KMS-11 (cell line): ENCODE results near the gene ACACA.

ENCODE experiments used
- H2AFZ ChIP-seq: fragments of 200-600 bp; sonication (generic); 2 replicates; pipeline ENCODE4 v1.6.1; 2016; ENCODE audit warnings: antibody characterized with exemption, mixed run types, low read depth
- H3K27ac ChIP-seq: fragments of 200-600 bp; sonication (generic); 2 replicates; pipeline ENCODE4 v1.6.1; 2016; ENCODE audit warnings: mild to moderate bottlenecking, mixed run types
- H3K27me3 ChIP-seq: fragments of 200-600 bp; sonication (generic); 2 replicates; pipeline ENCODE4 v1.6.1; 2017; ENCODE audit warnings: mild to moderate bottlenecking, low read depth, mixed run types, moderate library complexity; ENCODE audit not compliant: insufficient read depth
- H3K36me3 ChIP-seq: fragments of 200-600 bp; sonication (generic); 2 replicates; pipeline ENCODE4 v1.6.1; 2017; ENCODE audit warnings: mild to moderate bottlenecking, mixed run types; ENCODE audit not compliant: insufficient read depth
- H3K4me1 ChIP-seq: fragments of 200-600 bp; sonication (generic); 2 replicates; pipeline ENCODE4 v1.6.1; 2016; ENCODE audit warnings: mild to moderate bottlenecking, low read depth, mixed run types; ENCODE audit not compliant: poor library complexity, severe bottlenecking
- H3K4me2 ChIP-seq: fragments of 200-600 bp; sonication (generic); 2 replicates; pipeline ENCODE4 v1.7.0; 2016; ENCODE audit warnings: mild to moderate bottlenecking, mixed run types
- H3K4me3 ChIP-seq: fragments of 200-600 bp; sonication (generic); IDR thresholded peaks from 2 replicates; pipeline ENCODE4 v1.6.1; 2017; ENCODE audit warnings: low read depth, low read length, mixed read lengths; ENCODE audit not compliant: insufficient read depth
- H3K79me2 ChIP-seq: fragments of 200-600 bp; sonication (generic); 2 replicates; pipeline ENCODE4 v1.6.1; 2016; ENCODE audit warnings: low read depth, mixed run types; ENCODE audit not compliant: insufficient read depth
- H3K9ac ChIP-seq: fragments of 200-600 bp; sonication (generic); 2 replicates; pipeline ENCODE4 v1.6.1; 2016; ENCODE audit warnings: mild to moderate bottlenecking, mixed run types
- H4K20me1 ChIP-seq: fragments of 200-600 bp; sonication (generic); 2 replicates; pipeline ENCODE4 v1.6.1; 2016; ENCODE audit warnings: mild to moderate bottlenecking, mixed run types; ENCODE audit not compliant: insufficient read depth
- TF ChIP-seq, protein P1 (sequence below): fragments of 200-600 bp; sonication (generic); conservative IDR thresholded peaks from 2 replicates; pipeline ENCODE4 v1.6.1; 2017; ENCODE audit warnings: low read depth, mild to moderate bottlenecking, antibody characterized with exemption, low read length, moderate library complexity, mixed read lengths

Gene ACACA

GRCh38 chr17:37187262-37187661 is 219.4 kb downstream of the ACACA start:
- Histone ChIP-seq H4K20me1 (no peaks in the 10 kb centered on the region), H3K27ac (no peak overlapping the region), H3K4me2 (no peak overlapping the region), H3K36me3 (no peaks in the 10 kb centered on the region), H3K4me1 (no peaks in the 10 kb centered on the region), H3K27me3 (no peaks in the 10 kb centered on the region), H2AFZ (no peak overlapping the region), H3K4me3 (no peak overlapping the region), H3K79me2 (no peaks in the 10 kb centered on the region), H3K9ac (no peak overlapping the region)
- TF ChIP-seq, protein P1, sequence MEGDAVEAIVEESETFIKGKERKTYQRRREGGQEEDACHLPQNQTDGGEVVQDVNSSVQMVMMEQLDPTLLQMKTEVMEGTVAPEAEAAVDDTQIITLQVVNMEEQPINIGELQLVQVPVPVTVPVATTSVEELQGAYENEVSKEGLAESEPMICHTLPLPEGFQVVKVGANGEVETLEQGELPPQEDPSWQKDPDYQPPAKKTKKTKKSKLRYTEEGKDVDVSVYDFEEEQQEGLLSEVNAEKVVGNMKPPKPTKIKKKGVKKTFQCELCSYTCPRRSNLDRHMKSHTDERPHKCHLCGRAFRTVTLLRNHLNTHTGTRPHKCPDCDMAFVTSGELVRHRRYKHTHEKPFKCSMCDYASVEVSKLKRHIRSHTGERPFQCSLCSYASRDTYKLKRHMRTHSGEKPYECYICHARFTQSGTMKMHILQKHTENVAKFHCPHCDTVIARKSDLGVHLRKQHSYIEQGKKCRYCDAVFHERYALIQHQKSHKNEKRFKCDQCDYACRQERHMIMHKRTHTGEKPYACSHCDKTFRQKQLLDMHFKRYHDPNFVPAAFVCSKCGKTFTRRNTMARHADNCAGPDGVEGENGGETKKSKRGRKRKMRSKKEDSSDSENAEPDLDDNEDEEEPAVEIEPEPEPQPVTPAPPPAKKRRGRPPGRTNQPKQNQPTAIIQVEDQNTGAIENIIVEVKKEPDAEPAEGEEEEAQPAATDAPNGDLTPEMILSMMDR = no peak

GRCh38 chr17:37182786-37183465 is 223.7 kb downstream of the ACACA start:
- Histone ChIP-seq H3K27me3 (no peaks in the 10 kb centered on the region), H3K4me1 (no peaks in the 10 kb centered on the region), H3K9ac (no peak overlapping the region), H2AFZ (no peak overlapping the region), H3K4me3 (no peak overlapping the region), H3K27ac (no peak overlapping the region), H3K79me2 (no peaks in the 10 kb centered on the region), H3K36me3 (0 out of 2 replicates have a peak, but pooled peaks cover 5% of the 10 kb centered on the region), H3K4me2 (no peak overlapping the region), H4K20me1 (no peaks in the 10 kb centered on the region)
- TF ChIP-seq, protein P1 = no peak

GRCh38 chr17:37180376-37180775 is 226.3 kb downstream of the ACACA start:
- H3K79me2 ChIP-seq = no peaks in the 10 kb centered on the region
- no peaks in the 10 kb centered on the region for H4K20me1 ChIP-seq
- no peak overlapping the region for H3K9ac ChIP-seq
- H3K27me3 ChIP-seq = no peaks in the 10 kb centered on the region
- no peak overlapping the region for H3K4me3 ChIP-seq
- 0 out of 2 replicates have a peak, but pooled peaks cover 5% of the 10 kb centered on the region for H3K36me3 ChIP-seq
- H3K4me2 ChIP-seq = no peak overlapping the region
- no peaks in the 10 kb centered on the region for H3K4me1 ChIP-seq
- TF ChIP-seq, protein P1 = no peak
- H2AFZ ChIP-seq = no peak overlapping the region
- H3K27ac ChIP-seq = no peak overlapping the region

GRCh38 chr17:37179893-37180292 is 226.7 kb downstream of the ACACA start:
- Histone ChIP-seq H3K4me2 (no peak overlapping the region), H2AFZ (no peak overlapping the region), H3K4me3 (no peak overlapping the region), H3K27ac (no peak overlapping the region), H3K9ac (no peak overlapping the region), H3K4me1 (no peaks in the 10 kb centered on the region), H4K20me1 (no peaks in the 10 kb centered on the region), H3K36me3 (0 out of 2 replicates have a peak, but pooled peaks cover 5% of the 10 kb centered on the region), H3K27me3 (no peaks in the 10 kb centered on the region), H3K79me2 (no peaks in the 10 kb centered on the region)
- TF ChIP-seq, protein P1 = no peak
